Glomerular endothelial cell (primary cell): ENCODE results near the gene SLX4IP. TPM values are rescaled to one million over a fixed set of nuclear protein-coding genes. Genes with fewer than 3 reads are reported as not detected.

Source experiments
- DNase-seq: peaks from one replicate; pipeline ENCODE4 v3.0.0-alpha.2; 2011; ENCODE audit warnings: low read depth, low spot score; ENCODE audit errors: extremely low read depth
- total RNA-seq: library from RNA; depleted of rRNA; stranded (reverse); fragments of >200 nt; gene quantifications from 2 replicates; pipeline ENCODE4 v1.2.3, GENCODE V29; 2015

Gene SLX4IP
- total RNA-seq, 1 donor from 2014 or later = 3.4 TPM

DNA sequence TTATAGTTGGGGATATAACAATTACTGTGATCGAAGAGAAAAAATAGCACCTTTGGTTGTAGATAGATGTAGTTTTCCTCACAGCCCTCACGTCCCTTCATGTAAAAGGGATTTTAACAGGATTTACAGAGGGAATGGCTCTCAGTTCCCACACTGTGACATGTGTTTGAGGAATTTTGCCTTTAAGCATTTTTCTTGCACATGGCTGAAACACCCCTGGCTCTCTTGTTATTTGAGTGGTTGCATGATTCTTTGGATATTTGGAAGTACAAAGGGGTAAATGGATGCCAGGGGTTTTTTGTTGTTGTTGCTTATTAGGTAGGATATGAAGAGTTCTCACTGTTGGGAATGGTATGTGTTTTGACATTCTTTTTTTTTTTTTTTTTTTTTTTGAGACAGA is 190.5 kb downstream of the SLX4IP start:
- DNase-seq = no peak

DNA sequence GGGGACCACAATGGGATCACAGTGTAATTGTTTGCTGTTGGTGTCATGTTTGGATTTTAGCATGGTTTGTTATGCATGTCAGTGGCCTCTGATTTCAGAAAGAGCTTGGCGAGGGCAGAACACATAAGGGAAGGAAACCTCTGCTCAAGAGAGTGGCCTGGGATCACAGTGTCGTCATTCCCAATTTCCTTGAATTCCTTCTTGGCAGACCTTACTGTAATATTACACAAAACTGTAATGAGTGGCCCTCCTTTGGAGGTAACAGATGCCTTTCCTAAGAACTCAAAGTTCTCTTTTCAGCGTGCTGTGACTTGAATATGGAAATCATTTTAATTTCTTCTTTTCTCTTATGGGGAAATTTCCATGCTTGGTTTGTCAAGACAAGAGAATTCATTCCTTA is 191.8 kb downstream of the SLX4IP start:
- no peak for DNase-seq

DNA sequence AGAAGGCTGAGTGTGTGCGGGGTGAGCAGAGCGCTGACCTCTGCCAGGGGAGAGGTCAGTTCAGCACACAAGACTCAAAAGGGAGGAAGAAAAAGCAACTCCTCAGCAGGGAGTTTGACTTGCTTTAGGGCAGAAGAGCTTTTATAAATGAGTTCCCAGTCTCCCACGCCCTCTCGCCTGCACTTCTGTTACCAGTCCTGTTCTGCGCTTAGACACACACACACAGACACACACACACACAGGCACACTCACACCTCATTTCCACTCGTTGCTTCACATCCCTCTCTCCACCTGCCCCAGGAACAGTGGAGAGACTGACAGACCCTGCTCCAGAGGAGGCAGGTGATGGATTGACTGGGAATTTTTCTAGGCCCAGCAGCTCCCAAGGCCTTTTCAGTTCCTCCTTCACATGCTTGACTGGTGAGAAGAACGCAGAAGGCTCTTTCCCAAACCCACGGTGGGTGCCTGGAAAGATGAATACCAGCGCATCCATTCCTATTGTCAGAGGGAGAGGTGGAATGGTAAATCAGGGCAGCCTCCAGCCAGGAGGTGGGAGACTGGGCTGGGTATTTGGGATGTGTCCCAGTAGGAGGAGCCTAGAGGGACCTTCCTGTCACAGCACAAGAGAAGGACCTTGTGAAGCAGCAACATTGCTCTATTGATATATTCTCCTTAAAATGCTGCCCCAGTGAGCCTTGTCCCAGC is 195.0 kb downstream of the SLX4IP start:
- no peak for DNase-seq

DNA sequence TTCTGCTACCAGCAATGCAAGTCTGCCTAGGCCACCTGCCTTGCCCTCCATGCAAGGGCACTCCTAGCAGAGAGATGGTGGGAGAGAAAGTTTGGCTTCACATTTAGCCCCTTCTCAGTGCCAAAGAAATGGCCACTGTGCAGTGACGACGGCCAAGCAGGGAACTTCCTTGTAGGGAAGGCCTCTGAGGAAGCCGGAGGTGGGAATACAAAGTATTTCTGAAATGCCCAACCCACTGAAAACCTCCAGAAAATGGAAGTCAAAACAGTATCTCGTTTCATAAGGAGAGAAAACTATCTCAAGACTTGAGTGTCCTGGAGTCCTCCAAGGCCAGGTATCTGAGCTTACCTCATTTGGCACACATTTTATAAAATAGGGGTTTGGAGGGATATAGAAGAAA is 196.0 kb downstream of the SLX4IP start:
- no peak for DNase-seq

DNA sequence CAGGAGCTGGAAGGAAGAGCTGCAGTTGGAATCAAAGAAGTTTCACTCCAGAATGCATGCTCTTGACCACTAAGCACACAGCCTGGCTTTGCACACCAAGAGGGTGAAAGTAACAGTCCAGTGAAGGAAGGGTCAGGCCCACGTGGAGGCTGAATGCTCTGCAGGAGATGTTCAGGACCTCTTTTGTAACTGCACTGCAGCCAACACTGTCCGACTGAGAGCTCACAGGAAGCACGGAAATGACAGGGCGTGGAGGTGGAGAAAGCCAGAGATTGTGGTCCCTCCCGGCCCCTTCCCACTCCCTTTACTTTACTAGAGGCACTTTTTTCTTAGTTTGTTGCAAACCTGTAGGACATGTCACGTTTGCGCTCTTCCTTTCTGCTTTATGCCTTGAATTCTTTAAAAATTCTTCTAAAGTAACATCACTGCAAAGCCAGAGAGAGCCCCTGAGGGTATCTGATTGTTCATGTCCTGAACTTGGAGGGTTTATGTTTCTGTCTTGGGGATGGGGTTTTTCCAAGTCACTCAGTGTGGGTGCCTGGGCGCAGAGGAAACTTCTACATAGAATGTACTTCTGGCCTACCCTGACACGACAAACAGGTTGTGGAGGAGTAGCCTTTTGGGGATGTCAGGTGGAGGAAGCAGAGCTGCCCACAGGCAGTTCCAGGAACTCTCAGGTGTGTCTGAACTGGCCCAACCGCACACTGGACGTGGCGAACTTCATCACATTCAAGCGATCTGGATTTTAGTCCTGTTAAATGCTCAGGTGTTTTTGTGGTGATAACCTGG is 197.8 kb downstream of the SLX4IP start:
- no peak for DNase-seq

DNA sequence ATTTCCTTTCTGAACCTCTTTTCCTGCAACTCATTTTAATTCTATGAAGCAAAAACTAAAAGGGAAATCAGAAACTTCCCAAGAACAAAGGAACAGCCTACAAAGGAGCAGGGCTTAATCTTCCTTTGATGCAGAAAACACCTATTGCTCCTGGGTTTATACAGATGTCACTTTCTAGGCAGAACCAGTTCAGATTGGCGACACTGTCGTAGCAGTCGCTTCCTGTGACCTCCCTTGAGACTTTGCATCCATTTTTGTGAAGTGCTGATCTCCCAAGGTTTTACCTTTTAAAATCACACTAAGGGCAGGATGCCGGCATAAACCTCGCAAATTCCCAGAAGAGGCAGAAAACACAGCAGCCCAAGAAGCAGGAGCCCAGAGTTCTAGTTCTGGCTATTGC is 198.6 kb downstream of the SLX4IP start:
- no peak for DNase-seq

DNA sequence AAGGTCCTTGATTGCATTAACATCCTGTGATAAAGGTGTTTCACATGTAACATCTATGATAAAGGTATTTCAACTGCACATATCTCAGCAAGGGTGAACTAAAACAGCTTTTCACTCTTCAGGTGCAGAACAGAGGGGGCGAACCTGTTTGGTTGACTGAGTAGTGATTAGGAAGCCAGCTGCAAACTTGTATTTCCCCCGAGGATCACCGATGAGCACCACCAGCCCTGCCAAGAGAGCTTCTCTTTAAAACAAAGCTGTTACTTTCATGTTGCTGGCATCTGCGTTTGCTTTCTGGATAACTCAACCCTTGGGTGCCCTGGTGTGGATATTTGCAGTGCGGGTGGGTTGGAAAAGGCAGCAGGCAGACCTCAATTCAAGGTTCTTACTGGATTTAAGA is 199.1 kb downstream of the SLX4IP start:
- DNase-seq = no peak

DNA sequence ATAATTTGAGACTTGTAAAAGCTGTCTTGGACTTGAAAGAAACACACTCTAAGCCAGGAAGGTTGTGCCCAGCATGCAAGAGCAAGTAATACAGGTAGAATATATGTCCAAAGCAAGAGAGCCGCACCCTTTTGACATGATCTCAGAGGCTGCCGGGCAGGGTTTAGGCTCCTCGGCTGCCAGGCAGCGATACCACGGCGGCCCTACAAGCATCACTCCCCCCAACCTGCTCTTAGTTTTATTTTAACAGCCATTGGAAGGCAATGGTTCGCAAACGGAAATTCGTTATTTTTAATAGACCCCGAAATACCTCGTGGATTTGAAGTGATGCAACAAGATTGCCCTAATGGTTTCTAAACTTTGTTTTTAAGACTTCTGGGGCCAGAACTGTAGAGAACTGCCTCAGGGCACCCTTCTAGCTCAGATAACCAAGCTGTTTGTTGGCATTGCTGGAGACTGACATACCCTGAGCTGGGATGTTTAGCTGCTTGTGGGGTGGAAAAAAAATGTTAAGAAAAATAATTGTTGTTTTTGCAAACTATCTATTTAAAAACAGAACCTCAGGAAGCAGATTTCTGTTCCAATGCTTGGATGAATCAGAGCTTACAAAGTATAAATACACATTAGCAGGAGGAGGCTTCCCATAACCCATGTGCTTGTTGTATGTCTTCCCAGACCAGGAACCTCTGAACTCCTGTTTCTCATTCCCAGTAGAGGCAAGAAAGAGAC is 199.7 kb downstream of the SLX4IP start:
- no peak for DNase-seq

DNA sequence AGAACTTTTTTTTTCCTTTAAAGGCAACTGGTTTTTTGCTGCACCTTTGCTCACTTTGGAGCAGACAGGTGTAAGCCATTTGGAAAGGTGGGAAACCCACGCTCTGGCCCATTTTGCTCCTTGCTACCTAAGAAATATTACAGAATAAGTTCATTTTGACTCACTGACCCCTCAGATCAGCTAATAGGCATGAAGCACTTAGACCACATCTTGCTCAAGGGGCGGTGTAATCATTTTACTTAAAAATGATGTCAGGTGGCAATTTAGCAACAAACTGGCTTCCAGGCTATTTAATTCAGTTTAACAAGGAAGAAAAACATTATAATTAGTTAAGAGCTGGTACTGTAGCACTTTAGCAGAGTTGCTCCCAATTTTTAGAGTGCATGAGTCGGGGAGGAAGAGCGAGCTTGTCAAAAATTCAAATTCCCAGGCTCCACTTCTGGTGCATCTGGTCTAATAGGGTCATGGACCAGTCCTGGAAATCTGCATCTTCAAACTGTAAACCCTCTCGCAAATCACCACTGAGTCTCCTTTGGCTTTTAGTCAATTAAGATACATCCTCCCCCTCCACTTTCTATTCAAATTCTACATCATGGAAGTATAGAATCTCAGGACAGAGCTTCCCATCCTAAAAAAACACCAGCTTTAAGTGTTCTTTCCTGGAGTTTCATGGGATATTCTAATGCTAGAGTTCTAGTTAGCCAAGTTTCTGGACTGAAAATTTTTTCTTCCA is 200.5 kb downstream of the SLX4IP start:
- DNase-seq = no peak

DNA sequence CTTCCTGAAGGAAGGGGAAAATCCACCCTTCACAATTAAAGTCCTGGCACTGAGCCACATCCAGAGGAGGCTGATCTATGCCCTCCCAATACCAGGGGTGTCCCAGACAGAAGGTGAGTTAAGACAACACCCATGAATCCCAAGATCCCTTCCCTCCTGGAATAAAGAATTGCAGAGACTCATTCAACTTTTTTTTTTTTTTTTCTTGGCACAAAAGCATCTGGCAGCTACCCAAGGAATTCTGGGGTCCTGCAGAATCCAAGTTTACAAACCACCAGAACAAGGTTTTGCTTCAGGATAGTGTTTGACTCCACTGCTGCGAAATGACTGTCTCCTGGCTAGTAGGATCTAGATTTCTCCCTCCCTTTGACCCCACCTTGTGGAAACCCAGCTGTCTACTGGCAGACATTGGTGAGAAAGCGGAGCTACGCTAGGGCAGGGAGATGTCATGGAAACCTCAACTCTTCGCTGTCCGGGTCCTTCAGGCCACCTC is 201.3 kb downstream of the SLX4IP start:
- DNase-seq = no peak

DNA sequence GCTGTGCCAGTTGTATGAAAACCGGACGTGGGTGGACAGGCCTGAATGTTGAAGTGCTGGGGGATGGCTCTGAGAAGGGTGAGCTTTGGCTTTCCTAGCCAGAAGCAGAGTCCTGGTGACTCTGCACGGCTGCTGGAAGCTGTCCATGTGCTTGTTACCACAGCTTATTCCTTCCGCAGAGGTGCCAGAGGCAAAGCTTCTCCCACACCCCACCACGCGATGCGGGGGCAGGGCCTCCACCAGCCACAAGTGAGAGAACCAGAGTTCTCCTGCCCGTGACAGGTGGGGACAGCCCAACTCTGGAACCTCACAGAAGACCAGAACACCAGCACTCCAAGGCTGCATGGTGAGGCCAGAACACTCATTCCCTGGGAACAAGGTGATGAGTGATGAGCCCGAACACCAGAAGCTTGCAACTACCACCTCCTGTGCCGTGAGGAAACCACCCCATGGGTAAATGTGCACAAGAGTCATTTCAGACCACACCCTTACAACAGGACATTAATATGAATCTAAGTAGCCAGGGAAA is 202.0 kb downstream of the SLX4IP start:
- DNase-seq = no peak

DNA sequence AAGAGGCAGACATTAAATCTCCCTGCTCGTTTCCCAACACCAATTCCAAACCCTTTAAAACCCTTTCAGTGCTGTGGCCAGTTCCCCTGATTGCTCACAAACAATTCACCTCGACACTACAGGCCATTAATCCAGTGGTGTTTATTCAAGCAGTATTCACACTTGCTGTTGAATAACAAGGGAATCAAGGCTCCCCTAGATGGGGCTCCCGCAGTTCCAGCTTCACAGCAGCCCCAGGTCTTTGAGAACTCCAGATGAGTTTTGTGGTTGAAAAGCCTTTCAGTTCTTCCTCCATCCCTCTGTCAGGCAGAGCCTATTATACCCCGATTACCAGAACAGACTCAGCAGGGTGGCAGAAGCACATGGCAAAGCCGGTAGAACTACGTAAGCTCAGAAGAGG is 202.5 kb downstream of the SLX4IP start:
- DNase-seq = no peak

DNA sequence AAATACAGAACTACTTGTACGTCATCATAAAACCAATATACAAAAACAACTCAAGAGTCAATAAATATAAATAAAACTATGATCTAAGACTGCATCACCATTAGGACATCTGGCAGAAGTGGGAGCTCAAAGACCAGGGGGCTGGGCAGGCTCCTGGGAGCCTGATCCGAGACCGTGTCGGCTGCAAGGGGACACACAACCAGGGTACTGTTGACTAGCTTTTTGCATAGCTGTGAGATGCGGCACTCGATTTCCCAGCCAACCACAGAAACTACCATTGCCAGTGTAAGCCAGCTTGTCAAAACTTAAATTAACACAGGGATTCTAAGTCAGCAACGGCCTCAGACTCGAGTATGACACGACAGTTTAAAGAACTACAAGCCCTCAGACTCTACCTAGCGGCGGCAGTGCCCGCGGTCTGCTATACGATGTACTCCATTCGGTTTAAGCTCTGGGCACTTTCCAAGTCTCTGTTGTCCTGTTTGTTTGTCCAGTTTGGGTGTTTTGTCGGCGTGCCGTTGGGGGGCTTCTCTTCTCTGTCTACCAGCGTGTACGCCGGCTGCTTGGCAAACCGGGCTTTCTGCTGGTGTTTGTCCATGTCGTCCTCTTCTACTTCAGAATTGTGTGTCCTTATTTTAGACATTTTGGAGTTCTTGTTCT is 204.1 kb downstream of the SLX4IP start:
- no peak for DNase-seq

DNA sequence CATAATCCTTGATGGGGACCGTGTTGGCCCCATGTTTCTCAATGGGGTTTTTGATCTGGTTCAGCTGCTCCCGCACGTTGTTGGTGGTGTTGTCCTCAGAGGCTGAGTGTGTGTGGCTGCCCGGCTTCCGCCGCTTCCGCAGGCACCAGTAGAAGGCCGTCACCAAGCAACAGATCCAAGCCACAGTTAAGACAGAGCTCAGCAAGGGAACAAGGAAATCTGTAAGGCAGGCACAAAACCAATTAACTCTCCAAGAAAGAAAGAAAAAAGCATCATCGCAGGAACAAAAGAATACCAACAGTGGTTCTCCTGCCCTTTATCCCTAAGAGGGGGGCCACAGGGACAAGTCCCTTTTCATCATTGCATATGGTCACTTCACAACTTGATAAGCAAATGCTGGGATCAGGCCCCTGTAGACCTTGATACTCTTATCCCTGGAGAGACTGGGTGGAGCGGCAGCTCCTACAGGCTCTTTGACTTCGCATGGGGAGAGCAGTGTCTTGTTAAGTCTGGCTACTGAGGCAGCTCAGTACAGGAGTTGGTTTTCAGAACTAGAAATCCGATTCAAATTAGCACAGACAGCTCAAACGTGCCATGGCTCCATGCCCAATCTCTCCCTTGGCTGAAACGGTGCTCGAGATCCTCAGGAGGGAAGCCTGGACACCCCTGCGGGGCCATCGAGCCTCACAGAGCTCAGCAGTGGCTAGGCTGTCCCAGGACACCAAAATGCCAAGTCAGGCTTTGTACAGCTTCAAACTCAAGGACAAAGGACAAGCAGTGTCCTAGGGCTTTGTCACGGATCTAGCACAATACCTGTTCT is 204.8 kb downstream of the SLX4IP start:
- DNase-seq = no peak

DNA sequence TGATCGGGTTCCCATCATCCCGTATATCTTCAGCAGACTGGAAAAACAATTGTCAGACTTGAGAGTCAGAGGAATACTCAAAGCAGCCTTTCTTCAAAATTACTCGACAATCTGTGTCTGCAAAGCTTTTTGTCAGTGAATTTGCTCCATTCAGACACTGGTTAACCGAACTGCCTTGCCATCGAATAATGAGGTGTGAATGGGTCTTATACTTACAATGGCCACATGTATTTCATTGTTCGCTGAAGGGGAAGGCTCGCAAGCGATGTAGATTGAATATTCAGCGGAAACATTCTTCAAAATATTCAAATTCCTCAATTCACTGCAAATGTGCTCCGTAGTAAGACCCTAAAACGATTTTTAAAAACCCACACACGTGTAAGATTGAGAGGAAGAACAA is 205.8 kb downstream of the SLX4IP start:
- DNase-seq = no peak

DNA sequence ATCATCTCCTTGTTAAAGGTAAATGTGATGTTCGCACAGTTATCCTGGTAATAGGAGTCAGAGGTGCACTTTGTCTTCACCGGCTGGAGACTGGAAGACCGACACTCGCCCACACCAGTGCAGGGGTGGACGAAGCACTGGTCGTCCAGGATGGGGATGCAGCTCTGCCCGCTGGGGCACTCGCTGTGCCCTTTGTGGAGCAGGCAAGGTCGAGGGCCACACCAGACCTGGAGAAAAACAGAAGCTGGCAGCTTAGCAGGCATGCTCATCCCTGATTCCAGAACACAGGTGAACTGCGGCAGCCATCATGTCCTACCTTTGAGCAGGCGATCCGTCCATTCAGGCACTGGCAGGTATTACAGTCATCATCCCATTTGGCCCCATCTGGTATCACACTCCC is 206.4 kb downstream of the SLX4IP start:
- DNase-seq = no peak

DNA sequence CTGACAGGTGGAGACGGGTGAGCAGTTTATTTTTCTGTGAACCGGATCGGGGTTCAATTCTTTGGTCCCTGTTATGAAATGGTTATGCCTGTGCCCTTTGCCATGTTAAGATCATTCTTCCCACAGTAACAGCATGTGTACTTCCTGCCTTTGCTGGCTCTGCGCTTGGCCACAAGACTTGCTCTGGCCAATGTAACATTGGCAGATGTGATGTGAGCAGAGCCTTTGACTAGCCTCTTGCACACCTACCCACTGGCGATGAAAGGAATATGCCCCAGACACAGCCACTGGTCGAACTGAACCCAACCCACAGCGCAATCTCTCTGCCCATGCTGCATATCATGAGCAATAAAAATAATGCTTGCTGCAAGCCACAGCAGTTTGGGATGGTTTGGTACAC is 206.8 kb downstream of the SLX4IP start:
- no peak for DNase-seq

DNA sequence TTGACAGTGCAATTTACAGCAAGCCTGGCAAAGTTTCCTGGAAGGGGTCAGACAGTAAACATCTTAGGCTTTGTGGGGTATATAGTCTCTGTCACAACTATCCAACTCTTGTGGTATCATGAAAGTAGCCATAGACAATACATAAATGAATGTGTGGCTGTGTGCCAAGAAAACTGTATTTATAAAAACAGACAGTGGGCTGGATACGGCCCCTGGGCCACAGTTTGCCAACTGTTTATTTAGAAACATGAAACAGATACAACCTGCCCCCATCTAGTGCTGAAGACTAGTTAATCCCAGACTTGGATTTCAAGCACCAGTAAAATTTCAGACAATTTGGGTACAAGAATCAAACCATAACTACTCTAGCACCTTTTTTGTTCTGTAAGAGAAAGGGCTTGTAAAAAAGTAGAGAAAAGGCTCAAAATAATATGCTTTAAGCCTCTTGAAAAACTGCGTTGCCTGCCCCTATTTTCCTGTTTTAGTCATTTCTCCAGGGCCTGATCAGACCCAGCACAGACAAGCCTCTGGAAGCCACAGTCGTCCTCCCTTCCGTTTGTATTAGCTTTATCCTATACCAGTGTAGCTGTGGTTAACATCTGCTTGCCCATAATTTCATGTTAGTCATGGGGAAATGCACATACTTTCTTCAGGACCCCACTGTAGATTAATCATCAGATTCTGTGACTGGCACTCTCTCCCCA is 207.9 kb downstream of the SLX4IP start:
- DNase-seq = no peak

DNA sequence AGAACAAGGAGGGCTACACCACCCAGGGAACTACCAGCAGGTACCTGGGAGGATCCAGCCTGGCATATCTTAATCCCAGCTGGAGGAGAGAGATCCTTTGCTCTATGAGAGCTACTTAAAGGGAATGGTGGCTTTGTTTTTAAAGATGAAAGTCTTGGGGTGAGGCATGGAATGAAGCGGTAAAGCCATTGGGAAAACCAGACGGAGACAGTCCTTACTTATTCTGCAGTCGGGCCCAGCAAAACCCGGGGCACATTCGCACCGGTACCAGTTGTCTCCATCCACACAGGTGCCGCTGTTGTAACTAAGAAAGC is 208.4 kb downstream of the SLX4IP start:
- DNase-seq = no peak
